ENCODE results near the gene MARK3.

The MARK3 gene

DNA sequence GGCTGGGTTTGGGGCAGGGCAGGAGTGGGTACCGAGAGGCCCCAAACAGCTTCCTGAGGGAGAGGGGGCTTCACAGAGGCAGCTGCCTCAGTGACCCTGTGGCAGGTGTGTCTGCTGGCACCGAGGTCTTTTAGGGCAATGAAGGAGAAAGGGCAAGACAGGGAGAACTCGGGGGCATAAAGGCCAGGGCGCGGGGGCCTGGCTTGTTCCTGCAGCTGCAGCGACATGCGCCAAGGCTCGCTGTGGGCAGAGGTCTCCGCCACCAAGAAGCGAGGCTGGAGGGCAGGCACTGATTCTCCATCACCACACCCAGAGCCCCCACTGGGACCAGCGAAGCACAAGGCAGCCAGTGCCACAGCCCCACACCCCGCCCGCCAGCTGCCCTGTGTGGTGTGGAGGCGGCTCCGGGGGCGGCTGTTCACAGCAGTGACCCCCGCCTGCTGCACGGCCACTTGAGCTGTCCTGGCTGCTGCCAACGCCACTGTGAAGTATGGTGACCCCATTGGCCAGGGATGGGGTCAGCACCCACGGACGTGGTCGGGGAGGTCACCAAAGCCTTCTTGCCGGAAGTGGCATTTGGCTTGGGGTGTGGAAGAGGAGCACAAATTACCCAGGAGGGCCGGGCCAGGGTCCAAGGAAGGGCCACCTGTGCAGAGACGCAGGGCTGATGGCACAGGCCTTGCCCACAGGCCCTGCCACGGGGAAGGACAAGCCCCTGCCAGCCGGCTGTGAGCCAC, 160.9 kb downstream of the MARK3 start:
- DNase-seq, result no peak

- DNase-seq, result peak in 52 of 58 donors; percentile 36 to 87 (median 68)
Observed at GRCh38 chr14:103546652-103547454, 161.6 kb downstream of the MARK3 start.

GRCh38 chr14:103547455-103547940, 162.3 kb downstream of the MARK3 start:
- DNase-seq, result no peak

DNA sequence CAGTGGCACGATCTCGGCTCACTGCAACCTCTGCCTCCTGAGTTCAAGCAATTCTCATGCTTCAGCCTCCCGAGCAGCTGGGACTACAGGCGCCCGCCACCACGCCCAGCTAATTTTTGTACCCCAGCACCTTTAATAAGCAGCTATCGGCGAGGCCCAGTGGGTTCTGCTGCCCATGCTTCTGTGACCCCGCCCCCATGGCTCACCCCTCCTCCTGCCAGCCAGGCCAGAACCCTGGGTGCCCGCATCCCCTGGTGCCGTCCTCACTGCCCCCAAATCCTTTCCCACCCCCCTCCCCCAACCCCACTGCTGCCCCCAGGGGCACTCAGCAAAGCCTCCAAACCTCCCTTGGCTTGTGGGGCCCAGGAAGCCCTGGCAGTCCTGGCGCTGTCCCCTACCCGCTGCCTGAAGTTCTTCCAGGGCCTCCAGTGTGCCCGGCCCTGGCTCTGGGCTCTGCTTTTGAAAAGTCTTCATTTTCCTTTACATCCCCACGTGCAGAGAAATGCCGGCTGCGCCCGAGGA, 162.8 kb downstream of the MARK3 start:
- DNase-seq, result no peak

GRCh38 chr14:103548463-103549351, 163.5 kb downstream of the MARK3 start:
- peak in 20 of 58 donors; percentile 37 to 77 (median 60) for DNase-seq

DNA sequence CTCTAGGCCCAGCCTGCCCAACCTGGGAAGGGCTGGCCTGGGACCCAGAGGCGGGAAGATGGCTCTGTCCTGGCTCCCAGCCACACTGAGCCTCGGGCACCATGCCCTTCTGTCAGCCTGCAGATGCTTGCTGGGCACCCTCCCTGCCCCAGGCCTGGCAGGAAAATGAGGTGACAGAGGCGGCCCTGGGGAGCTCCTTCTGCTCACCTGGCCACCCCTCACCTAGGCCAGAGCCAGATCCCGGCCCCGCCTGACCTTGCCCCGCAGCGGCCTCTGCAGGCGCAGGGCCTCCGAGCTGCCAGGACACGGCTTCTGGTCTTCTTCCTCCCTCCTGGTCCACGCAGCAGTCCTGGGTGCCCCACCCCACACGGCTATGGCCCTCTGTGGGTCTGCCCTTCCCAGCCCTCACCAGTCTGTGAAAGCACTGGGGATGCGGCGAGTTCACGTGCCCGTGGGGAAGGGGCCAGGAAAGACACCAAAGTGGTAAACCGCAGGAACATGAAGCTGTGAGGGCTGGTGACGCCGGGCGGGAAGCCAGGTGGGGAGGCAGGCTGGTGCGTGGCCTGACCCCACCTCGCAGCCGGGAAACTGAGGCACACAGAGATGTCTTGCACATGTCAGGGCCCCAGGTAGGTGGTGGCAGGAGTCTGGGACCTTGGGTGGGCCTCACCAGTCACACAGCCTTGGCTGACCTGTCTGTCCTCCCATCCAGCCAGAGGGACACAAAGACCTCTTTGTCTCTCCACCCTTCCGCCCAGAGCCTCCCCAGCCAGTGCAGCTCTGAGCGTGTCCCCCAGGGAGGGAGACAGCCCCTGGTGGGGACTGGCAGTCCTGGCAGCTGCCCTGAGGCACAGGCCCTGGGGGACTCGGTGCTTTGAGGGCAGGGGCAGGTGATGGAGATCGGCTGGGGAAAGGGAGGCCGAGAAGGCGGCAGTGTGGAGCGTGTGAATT, 164.4 kb downstream of the MARK3 start:
- DNase-seq, result peak in 49 of 58 donors; percentile 19 to 89 (median 72)

DNA sequence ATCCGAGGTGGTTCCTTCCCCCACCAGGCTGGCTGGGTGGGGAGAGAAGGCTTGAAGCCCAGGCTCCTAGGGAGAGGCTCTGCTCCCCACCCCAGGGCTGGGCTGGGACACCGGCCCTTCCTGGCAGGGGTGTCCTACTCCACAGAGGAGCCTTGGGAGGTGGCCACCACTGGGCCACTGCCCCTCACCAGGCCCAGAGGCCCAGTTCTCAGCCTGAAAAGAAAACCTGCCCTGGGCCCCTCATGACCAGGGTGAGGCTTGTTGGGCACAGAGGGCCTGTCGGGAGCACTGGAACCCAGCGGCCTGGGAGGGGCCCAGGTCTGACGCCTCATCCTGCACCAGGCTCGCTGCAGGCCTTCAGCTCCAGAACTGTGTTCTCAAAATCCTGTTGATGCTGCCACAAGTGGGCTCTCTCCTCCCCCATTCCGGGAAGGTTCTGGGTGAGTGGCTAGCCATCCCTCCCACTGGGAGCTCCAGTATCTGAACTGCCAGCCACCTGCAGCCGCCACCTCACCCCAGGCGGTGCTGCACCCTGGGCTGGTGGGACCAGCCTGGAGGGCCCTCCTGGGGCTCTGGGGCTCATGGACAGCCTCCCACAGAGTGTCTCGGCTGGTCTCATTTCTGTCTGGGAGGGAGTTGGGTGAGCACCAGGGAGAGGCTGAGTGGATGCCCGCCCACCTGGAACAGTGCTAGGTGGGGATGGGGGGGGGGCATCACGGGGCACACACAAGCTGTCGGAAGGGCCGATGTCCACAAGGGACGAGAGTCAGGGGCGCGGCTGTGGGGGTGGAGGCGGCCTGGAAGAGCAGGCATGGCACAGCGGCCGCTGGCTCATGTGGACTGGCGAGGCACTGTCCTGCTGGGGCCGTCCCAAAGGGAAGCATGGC, 165.5 kb downstream of the MARK3 start:
- no peak for DNase-seq

DNA sequence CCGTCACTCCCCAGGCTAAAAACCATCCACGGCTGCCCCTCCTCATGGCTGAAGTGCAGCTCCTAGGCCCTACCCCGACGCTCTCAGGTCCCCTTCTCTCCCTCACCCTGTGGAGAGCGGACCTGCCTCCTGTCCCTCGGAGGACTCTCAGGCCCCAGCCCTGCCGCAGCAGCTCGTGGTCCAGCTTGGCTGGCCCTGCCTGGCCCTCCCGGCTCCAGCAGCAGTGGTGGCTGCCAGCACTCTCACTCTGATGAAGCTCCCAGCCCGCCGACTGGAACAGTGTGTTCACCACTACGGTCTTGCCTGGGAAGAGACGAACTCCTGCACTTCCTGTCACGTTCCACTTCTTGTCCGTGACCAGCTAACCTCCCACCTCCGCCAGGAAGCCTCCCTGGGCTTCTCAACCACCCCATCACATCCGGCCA, 166.1 kb downstream of the MARK3 start:
- DNase-seq, result peak in 24 of 58 donors; percentile 30 to 75 (median 48)

GRCh38 chr14:103552011-103552845, 167.0 kb downstream of the MARK3 start:
- no peak for DNase-seq

GRCh38 chr14:103552846-103553210, 167.6 kb downstream of the MARK3 start:
- no peak for DNase-seq
